Stimulated activated CD4-positive, alpha-beta T cell treated with anti-CD3 and anti-CD28 coated beads, Interleukin-2, amount 100 ng/mL, for 4 hours (primary cell): ENCODE results near the gene IL7R.
A peak's percentile ranks its signal among the peaks of the same experiment; 100 is the strongest.
"Not testable (repeated sequence)": the region's sequence is repeated elsewhere in the genome, so short reads cannot be mapped to it uniquely, and the experiment has no call there.

Experiments
- DNase-seq: peaks from one replicate; pipeline ENCODE4 v3.0.0-alpha.2; 2020; ENCODE audit warnings: low read depth

IL7R gene

DNA sequence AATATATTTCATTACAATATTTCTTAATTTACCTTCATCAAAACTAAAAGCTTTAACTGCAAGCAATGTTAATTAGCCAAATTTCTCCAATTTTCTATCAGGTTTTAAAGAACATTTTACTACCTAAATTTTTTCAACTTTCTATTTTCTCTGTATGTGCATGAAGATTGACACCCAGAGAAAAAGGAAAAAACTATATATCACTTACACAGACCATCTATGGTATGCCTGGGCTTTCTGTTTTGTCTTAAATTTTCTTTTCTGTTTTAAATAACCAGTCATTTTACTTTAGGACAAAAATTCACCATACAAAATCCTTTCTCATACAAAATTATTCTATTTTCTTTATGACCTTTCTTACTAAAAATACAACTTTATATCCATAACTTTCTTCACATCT, 13.8 kb upstream of the IL7R start:
- no peak for DNase-seq

DNA sequence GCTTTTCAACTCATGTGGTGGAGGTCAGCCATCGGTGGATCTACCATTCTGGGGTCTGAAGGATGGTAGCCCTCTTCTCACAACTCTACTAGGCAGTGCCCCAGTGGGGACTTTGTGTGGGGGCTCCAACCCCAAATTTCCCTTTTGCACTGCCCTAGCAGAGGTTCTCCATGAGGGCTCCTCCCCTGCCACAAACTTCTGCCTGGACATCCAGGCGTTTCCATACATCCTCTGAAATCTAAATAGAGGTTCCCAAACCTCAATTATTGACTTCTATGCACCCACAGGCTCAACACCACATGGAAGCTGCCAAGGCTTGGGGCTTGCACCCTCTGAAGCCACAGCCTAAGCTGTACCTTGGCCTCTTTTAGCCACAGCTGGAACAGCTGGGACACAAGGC, 11.2 kb upstream of the IL7R start:
- not testable (repeated sequence) for DNase-seq

GRCh38 chr5:35847491-35847890, 9.2 kb upstream of the IL7R start:
- DNase-seq = no peak

DNA sequence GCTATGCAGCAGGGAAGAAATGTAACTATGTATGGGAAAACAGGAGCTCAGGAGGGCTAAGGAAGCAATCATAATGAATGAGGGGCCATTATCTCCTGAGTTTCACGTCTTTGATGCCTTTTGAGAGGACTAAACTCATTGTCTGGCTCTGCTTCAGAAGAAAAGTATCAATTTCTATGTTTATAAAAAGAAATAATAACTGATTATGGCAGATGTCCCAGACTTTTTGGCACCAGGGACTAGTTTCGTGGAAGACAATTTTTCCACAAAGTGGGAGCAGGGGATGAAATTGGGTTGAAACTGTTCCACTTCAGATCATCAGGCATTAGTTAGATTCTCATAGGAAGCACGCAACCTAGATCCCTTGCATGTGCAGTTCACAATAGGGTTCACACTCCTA, 8.7 kb upstream of the IL7R start:
- no peak for DNase-seq

GRCh38 chr5:35849860-35850259, 6.8 kb upstream of the IL7R start:
- no peak for DNase-seq

GRCh38 chr5:35850967-35851680, 5.6 kb upstream of the IL7R start:
- no peak for DNase-seq

DNA sequence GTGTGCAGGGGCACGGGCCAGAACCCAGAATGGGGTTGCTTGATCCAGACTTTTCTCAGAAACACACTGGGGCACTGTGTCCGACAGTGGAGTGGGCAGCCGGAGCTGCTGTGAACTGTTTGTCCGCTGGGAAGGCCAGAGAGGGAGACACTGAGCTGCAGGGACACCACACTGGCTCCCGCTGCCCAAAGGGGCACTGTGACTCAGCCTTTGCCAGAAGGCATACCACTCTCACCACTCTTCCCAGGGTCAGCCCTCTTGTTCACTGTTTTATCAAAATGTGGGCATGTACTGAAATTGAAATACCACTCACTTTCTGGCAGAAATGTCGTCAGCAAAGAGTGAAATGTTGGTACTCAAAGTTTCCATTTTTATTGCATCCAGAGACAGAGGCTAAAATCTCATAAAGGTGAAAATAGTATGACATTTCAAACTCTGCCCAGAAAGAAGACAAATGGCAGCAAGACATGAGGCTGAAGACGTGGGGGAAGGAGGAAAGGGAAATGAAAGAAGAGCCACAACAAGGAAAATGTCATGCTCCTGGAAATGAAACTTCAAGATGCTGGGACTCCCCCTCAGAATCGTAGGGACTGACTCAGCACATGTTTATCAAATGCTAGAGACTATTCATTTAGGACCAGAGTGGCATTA, 4.5 kb upstream of the IL7R start:
- DNase-seq = peak; percentile 49

GRCh38 chr5:35852773-35853172, 3.9 kb upstream of the IL7R start:
- DNase-seq = no peak

DNA sequence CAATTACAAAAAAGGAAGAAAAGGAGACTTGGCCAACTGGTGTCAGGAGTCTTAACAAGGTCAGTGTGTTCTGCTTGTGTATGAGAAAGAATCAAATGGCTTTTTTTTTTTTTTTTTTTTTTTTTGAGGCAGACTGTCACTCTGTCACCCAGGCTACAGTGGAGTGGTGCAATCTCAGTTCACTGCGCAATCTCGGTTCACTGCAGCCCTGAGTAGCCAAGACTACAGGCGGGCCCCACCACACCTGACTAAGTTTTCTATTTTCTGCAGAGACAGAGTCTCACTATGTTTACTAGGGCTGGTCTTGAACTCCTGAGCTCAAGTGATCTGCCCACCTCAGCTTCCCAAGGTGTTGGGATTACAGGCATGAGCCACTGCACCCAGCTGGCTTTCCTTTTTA, 3.1 kb upstream of the IL7R start:
- DNase-seq = peak; percentile 39

DNA sequence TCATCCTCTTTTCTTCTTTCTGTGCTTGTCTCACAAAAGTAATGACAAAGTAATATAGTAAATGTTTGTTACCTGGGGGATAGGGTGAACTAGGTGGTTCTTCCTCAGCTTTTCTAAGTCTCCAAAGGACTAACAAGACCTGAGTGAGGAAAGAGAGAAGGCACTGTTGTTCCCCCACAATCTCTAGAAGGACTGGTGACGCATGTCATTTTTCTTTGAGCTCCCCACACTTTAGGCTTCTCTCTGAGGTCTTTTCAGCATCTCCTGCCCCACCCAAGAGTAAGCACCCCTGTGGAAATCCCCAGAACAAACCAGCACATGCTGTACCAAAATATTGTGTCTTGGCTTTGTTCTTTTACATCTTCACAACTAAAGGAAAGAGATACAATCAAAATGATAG, 2.4 kb upstream of the IL7R start:
- peak; percentile 73 for DNase-seq

- no peak for DNase-seq
Observed at GRCh38 chr5:35855187-35855586, 1.5 kb upstream of the IL7R start.

DNA sequence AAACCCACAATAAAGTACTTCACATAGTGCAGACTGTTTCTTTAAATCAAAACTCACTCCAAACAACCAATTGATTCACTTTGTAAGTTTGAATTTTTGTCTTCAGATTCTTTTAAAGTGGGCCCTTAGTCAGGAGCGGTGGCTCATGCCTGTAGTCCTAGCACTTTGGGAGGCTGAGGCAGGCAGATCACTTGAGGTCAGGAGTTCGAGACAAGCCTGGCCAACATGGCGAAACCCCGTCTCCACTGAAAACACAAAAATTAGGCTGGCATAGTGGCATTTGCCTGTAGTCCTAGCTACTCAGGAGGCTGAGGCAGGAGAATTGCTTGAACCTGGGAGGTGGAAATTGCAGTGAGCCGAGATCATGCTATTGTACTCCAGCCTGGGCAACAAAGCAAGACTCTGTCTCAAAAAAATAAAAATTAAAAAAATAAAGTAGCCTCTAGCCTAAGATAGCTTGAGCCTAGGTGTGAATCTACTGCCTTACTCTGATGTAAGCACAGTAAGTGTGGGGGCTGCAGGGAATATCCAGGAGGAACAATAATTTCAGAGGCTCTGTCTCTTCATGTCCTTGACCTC, 416 bp upstream of the IL7R start:
- DNase-seq = not testable (repeated sequence)

DNA sequence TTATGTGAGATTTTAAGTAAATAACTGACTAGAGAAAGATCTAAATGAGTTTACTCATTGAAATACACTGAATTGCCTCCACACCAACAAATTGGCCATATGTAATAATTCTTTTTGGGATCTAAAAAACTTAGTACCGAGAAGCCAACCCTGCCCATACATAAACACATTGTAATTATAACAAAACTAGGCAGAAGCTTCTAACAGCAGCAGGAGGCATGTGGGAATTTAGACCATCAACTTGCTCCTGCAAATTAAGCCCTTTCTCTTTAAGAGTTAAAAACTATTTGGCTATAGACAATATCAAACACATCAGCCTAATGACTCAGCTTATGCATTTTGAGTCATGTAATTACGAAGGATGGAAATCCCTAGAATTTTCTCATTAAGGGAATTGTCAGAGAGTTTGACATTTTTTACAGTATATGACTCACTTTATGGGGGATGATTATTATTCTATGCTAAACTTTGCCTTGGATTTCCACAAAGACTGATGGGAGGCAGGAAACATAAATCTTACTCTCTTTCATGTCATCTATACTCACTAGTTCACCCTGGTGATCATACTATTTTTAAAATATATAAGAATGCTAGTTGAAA, 1.0 kb downstream of the IL7R start:
- DNase-seq = no peak

- DNase-seq = no peak
Observed at GRCh38 chr5:35859101-35859661, 2.5 kb downstream of the IL7R start.

DNA sequence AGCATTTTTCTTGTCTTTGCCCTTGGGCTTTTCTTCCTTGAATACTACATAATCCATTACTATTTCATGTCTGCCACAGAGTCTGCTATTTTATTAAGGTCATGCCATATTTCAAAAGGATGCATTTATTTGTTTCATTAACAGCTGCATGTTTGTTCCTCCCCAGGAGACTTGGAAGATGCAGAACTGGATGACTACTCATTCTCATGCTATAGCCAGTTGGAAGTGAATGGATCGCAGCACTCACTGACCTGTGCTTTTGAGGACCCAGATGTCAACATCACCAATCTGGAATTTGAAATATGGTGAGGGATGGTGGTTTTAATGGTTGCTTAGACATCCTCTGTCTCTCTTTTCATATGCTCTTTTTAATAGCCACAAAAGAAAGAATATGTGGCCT, 4.0 kb downstream of the IL7R start:
- DNase-seq = no peak

DNA sequence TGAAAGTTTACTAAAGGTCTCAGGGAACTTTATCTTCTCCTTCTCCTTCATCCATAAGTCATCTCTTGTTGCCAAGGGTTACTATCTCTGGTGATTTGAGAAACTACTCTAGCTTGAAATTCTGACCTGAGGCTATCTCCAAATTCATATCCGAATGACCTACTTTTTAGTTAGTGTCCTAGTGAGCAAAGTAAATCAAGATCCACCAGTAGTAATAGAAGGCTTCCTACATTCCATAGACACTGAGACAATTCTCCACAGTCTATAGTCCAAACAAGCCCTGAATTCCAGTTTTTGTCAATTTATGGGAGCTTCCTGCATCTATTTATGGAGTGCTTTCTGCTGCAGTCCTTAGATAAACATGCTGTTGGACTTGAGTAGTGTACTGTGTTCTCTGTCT, 5.0 kb downstream of the IL7R start:
- DNase-seq = no peak

DNA sequence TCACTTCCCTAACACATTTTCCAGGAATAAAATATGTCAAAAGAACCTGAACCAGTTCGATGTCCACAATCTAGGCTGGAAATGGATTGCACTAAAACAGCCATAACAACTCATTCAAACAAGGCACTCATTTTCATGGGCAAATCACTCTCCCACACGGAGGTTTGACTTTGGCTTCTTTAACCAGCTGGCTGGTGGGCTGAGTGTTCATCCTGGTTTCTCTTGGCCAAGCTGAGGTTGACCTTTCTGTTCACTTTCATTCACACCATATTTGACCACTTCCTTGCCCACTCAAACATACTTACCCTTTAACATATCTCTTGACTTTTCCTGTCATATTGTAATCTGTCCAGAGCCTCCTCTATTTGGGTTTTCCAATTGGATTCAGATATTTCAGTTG, 5.4 kb downstream of the IL7R start:
- DNase-seq = no peak

DNA sequence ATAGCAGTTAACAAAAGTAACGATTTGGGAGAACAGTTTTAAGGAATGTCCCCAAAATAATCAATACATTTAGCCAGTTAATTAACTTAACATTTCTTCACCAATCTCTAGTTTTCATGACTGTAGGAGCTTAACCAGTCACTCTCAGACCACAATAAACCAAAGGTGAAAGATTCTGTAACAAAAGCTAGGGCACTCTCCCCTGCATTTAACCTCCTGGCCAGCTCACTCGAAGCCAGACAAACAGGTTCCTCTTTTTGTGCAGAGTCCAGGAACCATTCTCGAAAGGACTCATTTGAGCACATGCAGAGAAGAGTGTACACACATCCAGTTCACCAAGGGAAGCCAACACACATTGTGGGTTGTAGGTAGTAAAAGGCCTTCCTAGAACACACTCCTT, 6.5 kb downstream of the IL7R start:
- DNase-seq = no peak

DNA sequence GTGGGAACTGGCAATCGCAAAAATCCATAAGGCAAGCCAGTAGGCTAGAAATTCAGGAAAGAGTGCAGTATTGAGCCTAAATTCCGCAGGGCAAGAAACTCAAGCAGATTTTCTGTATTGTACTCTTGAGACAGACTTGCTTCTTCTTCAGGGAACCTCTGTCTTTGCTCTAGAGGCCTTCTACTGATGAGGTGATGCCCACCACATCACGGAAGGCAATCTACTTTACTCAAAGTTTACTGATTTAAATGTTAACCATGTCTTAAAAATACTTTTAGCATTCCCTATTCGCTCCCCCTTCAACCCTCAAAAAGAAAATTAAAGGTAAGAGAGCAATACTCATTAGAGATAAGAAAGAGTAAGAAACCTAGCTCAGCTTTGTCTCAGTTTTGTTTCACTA, 11.3 kb downstream of the IL7R start:
- no peak for DNase-seq

- DNase-seq = no peak
Observed at GRCh38 chr5:35869685-35870277, 13.1 kb downstream of the IL7R start.

GRCh38 chr5:35870605-35871004, 13.9 kb downstream of the IL7R start:
- no peak for DNase-seq

DNA sequence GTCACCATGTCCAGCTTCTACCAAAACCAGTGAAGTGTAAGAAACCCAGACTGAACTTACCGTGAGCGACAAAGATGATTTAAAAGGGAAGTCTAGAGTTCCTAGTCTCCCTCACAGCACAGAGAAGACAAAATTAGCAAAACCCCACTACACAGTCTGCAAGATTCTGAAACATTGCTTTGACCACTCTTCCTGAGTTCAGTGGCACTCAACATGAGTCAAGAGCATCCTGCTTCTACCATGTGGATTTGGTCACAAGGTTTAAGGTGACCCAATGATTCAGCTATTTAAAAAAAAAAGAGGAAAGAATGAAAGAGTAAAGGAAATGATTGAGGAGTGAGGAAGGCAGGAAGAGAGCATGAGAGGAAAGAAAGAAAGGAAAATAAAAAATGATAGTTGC, 19.8 kb downstream of the IL7R start:
- DNase-seq = no peak

DNA sequence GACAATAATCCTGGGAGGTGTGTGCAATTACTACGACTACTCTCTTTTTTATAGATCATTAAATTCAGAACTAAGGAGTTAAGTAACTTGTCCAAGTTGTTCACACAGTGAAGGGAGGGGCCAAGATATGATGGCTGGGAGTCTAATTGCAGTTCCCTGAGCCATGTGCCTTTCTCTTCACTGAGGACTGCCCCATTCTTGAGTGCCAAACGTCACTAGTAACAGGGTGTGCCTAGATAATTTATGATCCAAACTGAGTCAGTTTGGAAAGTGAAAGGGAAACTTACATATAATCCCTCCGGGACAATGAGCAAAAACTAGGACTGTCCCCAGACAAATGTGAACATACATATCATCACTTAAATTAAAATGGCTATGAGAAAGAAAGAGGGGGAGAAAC, 20.2 kb downstream of the IL7R start:
- no peak for DNase-seq
